ENCODE measurements around the gene CSPG5.

CSPG5 gene

GRCh38 chr3:47583320-47584075, 4.8 kb upstream of the CSPG5 start:
- DNase-seq, result no peak

DNA sequence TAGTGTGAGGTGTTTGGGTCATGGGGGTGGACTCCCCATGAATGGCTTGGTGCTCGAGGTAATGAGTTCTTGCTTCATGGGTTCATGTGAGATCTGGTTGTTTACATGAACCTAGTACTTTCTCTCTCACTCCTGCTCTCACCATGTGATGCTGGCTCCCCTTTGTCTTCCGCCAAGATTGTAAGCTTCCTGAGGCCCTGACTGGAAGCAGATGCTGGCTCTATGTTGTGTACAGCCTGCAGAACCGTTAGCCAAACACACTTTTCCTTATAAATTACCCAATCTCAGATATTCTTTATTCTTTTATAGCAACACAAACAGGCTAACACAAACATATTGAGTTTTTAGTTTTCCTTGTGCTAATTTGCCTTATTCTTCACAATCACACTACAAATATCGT, 3.2 kb upstream of the CSPG5 start:
- DNase-seq, result no peak

- DNase-seq, result no peak
Measured at GRCh38 chr3:47581422-47581821, 2.8 kb upstream of the CSPG5 start.

DNA sequence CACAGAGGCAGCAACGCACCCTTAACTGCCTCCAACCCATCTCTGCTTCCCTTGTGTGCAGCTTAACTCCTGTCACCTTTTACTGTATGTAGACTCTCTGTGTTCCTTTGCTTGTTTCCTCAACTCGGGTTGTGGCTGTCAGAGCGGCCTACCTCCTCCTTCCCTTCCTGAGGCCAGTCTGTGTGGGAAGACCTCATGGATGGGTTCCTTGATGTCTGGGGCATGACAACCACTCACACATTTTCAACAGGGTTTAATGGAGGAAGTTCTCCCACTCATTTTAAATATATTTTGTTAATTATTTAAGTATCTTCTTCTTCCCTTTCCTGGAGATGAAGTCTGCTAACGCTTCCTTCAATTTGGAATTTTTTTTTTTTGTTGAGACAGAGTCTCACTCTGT, 1.8 kb upstream of the CSPG5 start:
- DNase-seq, result no peak

DNA sequence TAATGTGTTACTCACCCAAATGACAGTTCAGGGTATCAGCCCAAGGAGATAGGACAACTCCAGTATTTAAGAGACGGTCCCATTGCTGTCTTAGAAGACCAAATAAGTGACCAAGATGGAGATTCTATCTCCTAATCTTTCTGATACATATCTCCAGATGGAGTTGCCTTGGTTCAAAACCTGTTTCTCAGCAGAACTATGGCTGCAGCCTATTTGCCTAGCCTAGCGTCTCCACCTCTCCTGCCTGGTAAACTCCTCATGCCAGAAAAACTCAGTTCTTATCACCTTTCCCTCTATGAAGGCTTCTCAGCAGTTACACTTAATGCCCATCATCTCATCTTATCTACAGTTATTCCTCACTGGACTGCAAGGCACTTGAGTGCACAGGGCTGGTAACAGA, 1.2 kb upstream of the CSPG5 start:
- DNase-seq, result no peak

DNA sequence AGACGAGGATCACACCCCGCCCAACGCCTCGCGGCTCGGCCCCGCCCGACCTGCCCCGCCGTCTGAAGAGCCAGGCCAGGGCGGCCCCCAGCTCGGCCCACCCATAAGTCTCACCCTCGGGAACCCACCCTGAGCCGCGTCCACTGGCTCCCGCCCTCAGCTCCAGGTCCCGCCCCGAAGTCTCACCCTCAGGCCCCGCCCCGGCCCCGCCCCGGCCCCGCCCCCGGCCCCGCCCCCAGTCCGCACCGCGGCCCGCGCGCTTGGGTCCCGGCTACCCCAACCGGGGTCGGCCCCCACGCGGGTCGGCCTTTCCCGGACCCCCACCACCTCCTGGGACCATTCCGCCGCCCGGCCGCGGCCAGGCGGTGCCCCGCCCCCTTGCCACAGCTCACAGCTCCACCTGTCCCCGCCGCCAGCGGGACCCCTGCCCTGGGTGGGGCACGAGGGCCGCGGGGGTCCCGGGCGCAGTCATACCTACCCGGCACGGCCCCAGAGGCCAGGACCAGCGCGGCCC, 489 bp downstream of the CSPG5 start:
- peak; percentile 66 for DNase-seq

- DNase-seq, result no peak
Measured at GRCh38 chr3:47577583-47578118, 1.0 kb downstream of the CSPG5 start.

GRCh38 chr3:47573190-47574172, 5.2 kb downstream of the CSPG5 start:
- DNase-seq, result no peak

GRCh38 chr3:47571391-47572175, 7.1 kb downstream of the CSPG5 start:
- DNase-seq, result no peak

DNA sequence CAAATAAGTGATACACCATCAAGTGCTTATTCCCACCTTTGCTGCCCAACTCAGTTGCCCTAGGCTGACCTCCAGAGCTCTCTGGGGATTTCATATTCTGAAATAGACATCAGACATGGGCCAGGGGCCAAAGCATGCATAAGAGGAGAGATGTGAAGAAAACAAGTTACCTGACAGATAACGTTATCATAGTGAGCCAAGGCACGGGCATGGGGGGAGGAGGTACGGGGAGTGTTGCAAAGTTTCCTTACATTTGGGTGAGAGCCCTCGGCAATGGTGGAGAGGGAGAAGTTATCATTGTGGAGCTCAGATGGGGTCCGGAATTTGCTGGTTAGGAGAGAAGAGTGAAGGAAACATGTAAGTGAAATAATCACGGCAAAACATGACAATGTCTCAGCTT, 9.8 kb downstream of the CSPG5 start:
- DNase-seq, result no peak

DNA sequence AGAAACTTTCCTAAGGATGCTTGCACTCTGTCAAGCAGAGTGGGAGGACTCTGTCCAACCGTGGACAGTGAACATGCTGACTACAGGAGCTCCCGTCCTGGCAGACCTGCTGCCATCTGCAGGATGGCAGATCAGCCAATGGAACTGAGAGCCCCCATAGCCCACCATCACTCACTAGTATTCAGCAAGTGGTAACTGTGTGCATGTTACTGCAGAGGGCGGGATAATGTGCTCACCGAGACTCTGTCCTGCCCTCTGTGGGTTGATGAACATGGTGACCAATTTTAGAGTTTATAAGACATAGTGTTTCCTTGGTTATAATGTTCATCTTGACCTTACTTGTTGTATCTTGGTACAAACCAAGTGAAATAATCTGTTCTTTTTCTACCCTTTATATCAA, 11.5 kb downstream of the CSPG5 start:
- no peak for DNase-seq

- DNase-seq, result no peak
Measured at GRCh38 chr3:47566667-47567066, 12.0 kb downstream of the CSPG5 start.

GRCh38 chr3:47565734-47566550, 12.7 kb downstream of the CSPG5 start:
- no peak for DNase-seq

DNA sequence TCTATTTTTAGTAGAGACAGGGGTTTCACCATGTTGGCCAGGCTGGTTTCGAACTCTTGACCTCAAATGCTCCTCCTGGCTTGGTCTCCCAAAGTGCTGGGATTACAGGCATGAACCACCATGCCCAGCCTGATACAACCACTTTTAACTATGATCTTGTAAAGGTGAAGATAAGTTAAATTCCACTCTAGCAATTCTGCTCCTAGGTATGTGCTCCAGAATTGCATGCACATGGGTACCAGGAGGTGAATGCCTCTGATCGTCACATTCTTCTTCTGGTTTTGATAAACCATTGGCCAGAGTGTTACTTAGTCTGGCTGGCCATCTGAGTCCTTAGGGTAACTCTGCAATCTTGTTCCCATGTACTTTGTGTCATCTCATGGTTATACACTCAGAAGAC, 22.3 kb downstream of the CSPG5 start:
- DNase-seq, result no peak

GRCh38 chr3:47554335-47554734, 24.3 kb downstream of the CSPG5 start:
- DNase-seq, result no peak

GRCh38 chr3:47553407-47553806, 25.3 kb downstream of the CSPG5 start:
- no peak for DNase-seq

GRCh38 chr3:47542471-47543173, 36.0 kb downstream of the CSPG5 start:
- DNase-seq, result no peak

DNA sequence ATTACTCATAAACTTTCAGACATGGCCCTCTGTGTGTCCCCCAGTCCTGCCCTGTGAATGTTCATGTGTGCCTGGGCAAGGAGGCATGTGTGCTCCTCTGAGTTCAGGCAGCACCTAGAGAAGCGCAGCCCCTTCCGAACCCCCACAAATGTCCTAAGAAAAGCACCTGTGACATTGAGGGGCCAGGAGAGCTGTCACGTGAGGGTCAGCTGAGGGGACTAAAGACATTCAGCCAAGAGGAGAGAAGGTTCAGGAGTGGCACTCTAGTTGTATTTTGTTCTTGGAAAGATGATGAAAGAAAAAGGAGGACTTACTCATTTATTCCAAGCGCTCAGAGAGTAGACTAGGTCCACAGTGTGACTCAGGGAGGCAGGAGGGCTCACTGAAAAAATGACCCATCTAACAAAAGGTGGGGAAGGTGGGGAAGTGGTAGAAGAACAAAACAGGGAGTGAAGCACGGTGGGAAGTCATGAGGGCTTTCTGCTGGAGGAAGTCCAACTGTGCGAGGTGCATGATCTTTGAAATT, 37.0 kb downstream of the CSPG5 start:
- no peak for DNase-seq

DNA sequence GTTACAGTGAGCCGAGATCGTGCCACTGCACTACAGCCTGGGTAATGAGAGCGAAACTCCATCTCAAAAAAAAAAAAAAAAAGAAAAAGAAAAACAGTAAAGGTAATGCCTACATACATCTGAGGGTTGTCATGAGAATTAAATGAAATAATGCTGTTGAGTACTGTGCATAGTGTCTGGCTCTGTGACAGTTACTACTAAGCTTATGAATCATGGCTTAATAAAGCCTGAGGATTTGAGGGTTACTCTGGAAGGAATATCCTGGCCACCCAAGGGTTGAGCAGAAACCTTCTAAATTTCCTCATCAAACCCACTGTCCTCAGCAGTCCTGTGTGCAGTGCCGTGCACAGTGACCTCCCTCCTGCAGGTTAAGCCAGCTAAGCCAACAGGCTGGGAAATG, 38.4 kb downstream of the CSPG5 start:
- no peak for DNase-seq

- DNase-seq, result no peak
Measured at GRCh38 chr3:47536967-47537366, 41.7 kb downstream of the CSPG5 start.
